Omental fat pad (tissue), 4 donors: Measurements from ENCODE around the gene CAMSAP2. TPM values are rescaled to one million over a fixed set of nuclear protein-coding genes. Genes with fewer than 3 reads are reported as not detected.

ENCODE experiments used
- ATAC-seq: fragments of 150-250 bp; one replicate; pipeline ENCODE4 v1.9.1; 2016; ENCODE audit warnings: mild to moderate bottlenecking, moderate library complexity; ENCODE audit not compliant: low FRiP score
- DNase-seq: peaks from one replicate; pipeline ENCODE4 v3.0.0-alpha.2; 2019; ENCODE audit warnings: low spot score
- CTCF ChIP-seq, 3 donors: fragments of 450-650 bp; IDR thresholded peaks; one replicate each; pipeline ENCODE4 v1.5.1; 2016 to 2017; ENCODE audit warnings: antibody characterized with exemption in 3 of 3, mild to moderate bottlenecking in 3 of 3, moderate library complexity in 2 of 3
- total RNA-seq, 4 donors: library from RNA; depleted of rRNA; stranded (reverse); fragments of >200 nt; gene quantifications; one replicate each; pipeline ENCODE4 v1.1.0, GENCODE V29; 2016

CAMSAP2 gene
- total RNA-seq: 10 to 100 TPM; 37.2 to 65.2 (median 44.5) TPM

- peak; percentile 55 for DNase-seq
- TF ChIP-seq CTCF (IDR thresholded peaks at IDR 0.05): no peak
- peak; percentile 91 for ATAC-seq
Measured at GRCh38 chr1:200738327-200738948, at the start of gene CAMSAP2. Gene CAMSAP2, plus strand, starts transcription at chr1:200738893. Its CDS starts 935 bp downstream, at chr1:200739828.

GRCh38 chr1:200692316-200692715, 46.4 kb upstream of the CAMSAP2 start:
- no peak for TF ChIP-seq CTCF (IDR thresholded peaks at IDR 0.05)
- no peak for ATAC-seq
- DNase-seq: no peak

GRCh38 chr1:200693327-200693726, 45.4 kb upstream of the CAMSAP2 start:
- TF ChIP-seq CTCF (IDR thresholded peaks at IDR 0.05): no peak
- ATAC-seq (no peak), DNase-seq (no peak)

GRCh38 chr1:200694738-200695137, 44.0 kb upstream of the CAMSAP2 start:
- ATAC-seq: no peak
- no peak for DNase-seq
- TF ChIP-seq CTCF (IDR thresholded peaks at IDR 0.05): no peak

- no peak for DNase-seq
- ATAC-seq: no peak
- TF ChIP-seq CTCF (IDR thresholded peaks at IDR 0.05): no peak
Measured at GRCh38 chr1:200699871-200700270, 38.8 kb upstream of the CAMSAP2 start.

- no peak for TF ChIP-seq CTCF (IDR thresholded peaks at IDR 0.05)
- DNase-seq (no peak), ATAC-seq (no peak)
Measured at GRCh38 chr1:200704986-200705500, 33.6 kb upstream of the CAMSAP2 start.
